ENCODE data around the gene ZNF438. TPM values are rescaled to one million over a fixed set of nuclear protein-coding genes. Genes with fewer than 3 reads are reported as not detected.

Gene ZNF438
- total and polyA plus RNA-seq, 11 donors = 9.0 to 14.7 (median 13.2) TPM

- H3K9me3 ChIP-seq = no peaks in the 10 kb centered on the region
- intact Hi-C loops (cut with DNase I) = loop anchor here in 1 of 10 donors (10.0 kb wide), 1 partner anchor 65 kb away; no protein-coding TSS in a partner anchor
- no peak for DNase-seq
- H3K4me3 ChIP-seq = no peak overlapping the region
- peaks cover 0 to 42% (median 27%) of the 10 kb centered on the region in 9 donors for H3K36me3 ChIP-seq
- 89 to 95% (median 93%) methylated on average over 3 of the region's 3 CpGs for WGBS, 4 donors
- H3K27ac ChIP-seq = no peak overlapping the region
- TF ChIP-seq POLR2A (IDR thresholded peaks at IDR 0.05) = no peak
- TF ChIP-seq, protein P1, sequence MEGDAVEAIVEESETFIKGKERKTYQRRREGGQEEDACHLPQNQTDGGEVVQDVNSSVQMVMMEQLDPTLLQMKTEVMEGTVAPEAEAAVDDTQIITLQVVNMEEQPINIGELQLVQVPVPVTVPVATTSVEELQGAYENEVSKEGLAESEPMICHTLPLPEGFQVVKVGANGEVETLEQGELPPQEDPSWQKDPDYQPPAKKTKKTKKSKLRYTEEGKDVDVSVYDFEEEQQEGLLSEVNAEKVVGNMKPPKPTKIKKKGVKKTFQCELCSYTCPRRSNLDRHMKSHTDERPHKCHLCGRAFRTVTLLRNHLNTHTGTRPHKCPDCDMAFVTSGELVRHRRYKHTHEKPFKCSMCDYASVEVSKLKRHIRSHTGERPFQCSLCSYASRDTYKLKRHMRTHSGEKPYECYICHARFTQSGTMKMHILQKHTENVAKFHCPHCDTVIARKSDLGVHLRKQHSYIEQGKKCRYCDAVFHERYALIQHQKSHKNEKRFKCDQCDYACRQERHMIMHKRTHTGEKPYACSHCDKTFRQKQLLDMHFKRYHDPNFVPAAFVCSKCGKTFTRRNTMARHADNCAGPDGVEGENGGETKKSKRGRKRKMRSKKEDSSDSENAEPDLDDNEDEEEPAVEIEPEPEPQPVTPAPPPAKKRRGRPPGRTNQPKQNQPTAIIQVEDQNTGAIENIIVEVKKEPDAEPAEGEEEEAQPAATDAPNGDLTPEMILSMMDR (IDR thresholded peaks at IDR 0.05) = no peak
- no peaks in the 10 kb centered on the region for H3K27me3 ChIP-seq
- peaks cover 0 to 6% (median 0%) of the 10 kb centered on the region in 12 donors for H3K4me1 ChIP-seq
- no peak for ATAC-seq
Observed at GRCh38 chr10:30849231-30850035, 182.2 kb downstream of the ZNF438 start.

GRCh38 chr10:30848396-30849032 lies 183.2 kb downstream of the ZNF438 start:
- H3K4me3 ChIP-seq = no peak overlapping the region
- peaks cover 0 to 3% (median 0%) of the 10 kb centered on the region in 12 donors for H3K4me1 ChIP-seq
- H3K36me3 ChIP-seq = peaks cover 0 to 42% (median 27%) of the 10 kb centered on the region in 9 donors
- ATAC-seq = no peak
- no peak overlapping the region for H3K27ac ChIP-seq
- 92 to 96% (median 95%) methylated on average over 11 of the region's 11 CpGs for WGBS, 4 donors
- intact Hi-C loops (cut with DNase I) = no loop called here
- DNase-seq = no peak
- no peaks in the 10 kb centered on the region for H3K27me3 ChIP-seq
- TF ChIP-seq, protein P1 (IDR thresholded peaks at IDR 0.05) = no peak
- TF ChIP-seq POLR2A (IDR thresholded peaks at IDR 0.05) = no peak
- no peaks in the 10 kb centered on the region for H3K9me3 ChIP-seq

DNA sequence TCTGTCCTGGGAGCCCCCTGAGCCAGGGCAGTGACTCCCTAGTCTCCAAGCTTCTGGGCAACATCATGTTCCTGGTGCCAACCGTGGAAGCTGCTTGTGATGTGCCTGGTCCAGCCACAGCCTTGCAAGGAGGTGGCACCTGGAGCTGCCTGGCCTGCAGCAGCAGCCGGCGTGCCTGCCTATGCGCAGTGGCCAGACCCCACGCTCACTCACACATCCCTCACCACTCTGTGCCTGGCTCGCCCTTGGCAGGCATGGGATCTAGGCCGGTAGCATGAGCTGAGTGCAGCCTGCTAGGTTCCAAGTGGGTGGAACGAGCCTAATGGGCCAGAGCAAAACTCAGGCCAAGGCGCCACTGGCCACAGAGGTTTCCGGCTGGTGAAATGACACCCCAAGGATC lies 184.0 kb downstream of the ZNF438 start:
- WGBS, 4 donors = 97 to 99% (median 98%) methylated on average over 5 to 10 of the region's 10 CpGs
- intact Hi-C loops (cut with DNase I) = no loop called here
- no peak for DNase-seq
- no peaks in the 10 kb centered on the region for H3K9me3 ChIP-seq
- TF ChIP-seq POLR2A (IDR thresholded peaks at IDR 0.05) = no peak
- TF ChIP-seq, protein P1 (IDR thresholded peaks at IDR 0.05) = no peak
- no peak for ATAC-seq
- no peaks in the 10 kb centered on the region for H3K27me3 ChIP-seq
- H3K27ac ChIP-seq = no peak overlapping the region
- H3K36me3 ChIP-seq = peaks cover 0 to 42% (median 27%) of the 10 kb centered on the region in 9 donors
- H3K4me3 ChIP-seq = no peak overlapping the region
- H3K4me1 ChIP-seq = no peaks in the 10 kb centered on the region

- 93 to 98% (median 97%) methylated on average over 5 to 6 of the region's 6 CpGs for WGBS, 4 donors
- Histone ChIP-seq H3K9me3 (no peaks in the 10 kb centered on the region), H3K27ac (no peak overlapping the region), H3K27me3 (no peaks in the 10 kb centered on the region), H3K36me3 (peaks cover 0 to 42% (median 27%) of the 10 kb centered on the region in 9 donors), H3K4me3 (no peak overlapping the region), H3K4me1 (peaks cover 0 to 1% (median 0%) of the 10 kb centered on the region in 12 donors)
- DNase-seq (no peak), ATAC-seq (no peak)
- intact Hi-C loops (cut with DNase I) = no loop called here
- TF ChIP-seq POLR2A (IDR thresholded peaks at IDR 0.05) = no peak
- TF ChIP-seq, protein P1 (IDR thresholded peaks at IDR 0.05) = no peak
Observed at GRCh38 chr10:30847199-30847598, 184.5 kb downstream of the ZNF438 start.
